B cell (primary cell): Measurements from ENCODE around the gene ABLIM3. TPM values are rescaled to one million over a fixed set of nuclear protein-coding genes. Genes with fewer than 3 reads are reported as not detected.

Source experiments
- ATAC-seq: fragments of 200-7000 bp; cut with Tn5 transposase; one replicate; pipeline ENCODE4 v1.10.0; 2021; ENCODE audit warnings: low read depth, mild to moderate bottlenecking, moderate number of reproducible peaks, moderate library complexity
- CTCF ChIA-PET: fragments of 350-600 bp; sonication (Branson Sonifier 250); formaldehyde crosslinking; loops from one replicate; lab custom pipeline; 2021; ENCODE audit warnings: antibody characterized with exemption, inconsistent platforms; lab: Charles Lee
- POLR2A ChIA-PET: fragments of 350-600 bp; sonication (Branson Sonifier 250); formaldehyde crosslinking; loops from one replicate; lab custom pipeline; 2021; ENCODE audit warnings: antibody characterized with exemption; lab: Charles Lee
- DNase-seq: peaks from one replicate; pipeline ENCODE4 v3.0.0; 2013
- H2AFZ ChIP-seq: 2 replicates; pipeline ENCODE4 v1.6.1; 2012; ENCODE audit warnings: mild to moderate bottlenecking, low read depth, low read length; ENCODE audit not compliant: insufficient read depth, poor library complexity, severe bottlenecking
- H3K27ac ChIP-seq, 2 donors: 1 replicate in 1 of 2; 2 replicates in 1 of 2; pipeline ENCODE4 v1.5.1; 2012 to 2013; ENCODE audit warnings: low read length in 2 of 2, mild to moderate bottlenecking in 2 of 2, moderate library complexity in 1 of 2
- H3K27me3 ChIP-seq, 4 experiments: fragments of 200-600 bp in 1 of 4; sonication (generic) in 1 of 4; replicated peaks in 1 of 4; 1 replicate in 2 of 4; 2 replicates in 2 of 4; pipeline versions ENCODE4 v1.6.1 to v1.7.0; 2013 to 2016; ENCODE audit warnings: low read length in 3 of 4, mild to moderate bottlenecking in 2 of 4, mixed read lengths in 1 of 4, moderate library complexity in 1 of 4; ENCODE audit not compliant: insufficient read depth in 4 of 4, control insufficient read depth in 3 of 4; ENCODE audit errors: control extremely low read depth in 1 of 4
- H3K36me3 ChIP-seq, 2 experiments: replicated peaks in 1 of 2; 1 replicate in 1 of 2; 2 replicates in 1 of 2; pipeline versions ENCODE4 v1.6.1 to v1.7.1; 2013; ENCODE audit warnings: low read length in 1 of 2; ENCODE audit not compliant: insufficient read depth in 2 of 2, control insufficient read depth in 1 of 2; ENCODE audit errors: control extremely low read depth in 1 of 2, extremely low read depth in 1 of 2
- H3K4me1 ChIP-seq, 2 donors: fragments of 200-600 bp in 1 of 2; sonication (generic) in 1 of 2; 1 replicate in 1 of 2; 2 replicates in 1 of 2; pipeline versions ENCODE4 v1.5.1 to v1.6.1; 2013 to 2017; ENCODE audit warnings: low read length in 2 of 2; ENCODE audit not compliant: control insufficient read depth in 2 of 2, insufficient read depth in 2 of 2
- H3K4me2 ChIP-seq: replicated peaks from 2 replicates; pipeline ENCODE3; 2012; ENCODE audit warnings: mild to moderate bottlenecking, low read depth, low read length; ENCODE audit not compliant: poor library complexity, severe bottlenecking
- H3K4me3 ChIP-seq, 5 experiments: fragments of 200-600 bp in 1 of 5; sonication (generic) in 1 of 5; 1 replicate in 3 of 5; 2 replicates in 2 of 5; pipeline versions ENCODE4 v1.5.1 to v1.7.0; 2011 to 2016; ENCODE audit warnings: low read length in 4 of 5, mild to moderate bottlenecking in 4 of 5, low read depth in 2 of 5, control low read depth in 1 of 5, moderate library complexity in 1 of 5; ENCODE audit not compliant: insufficient read depth in 1 of 5; ENCODE audit errors: control extremely low read depth in 1 of 5, extremely low read depth in 1 of 5
- H3K79me2 ChIP-seq: fragments of 200-600 bp; sonication (generic); one replicate; pipeline ENCODE4 v1.6.0; 2016; ENCODE audit warnings: low read length; ENCODE audit not compliant: control insufficient read depth, insufficient read depth
- H3K9ac ChIP-seq: fragments of 200-600 bp; sonication (generic); 2 replicates; pipeline ENCODE4 v1.6.1; 2017; ENCODE audit warnings: mild to moderate bottlenecking, low read length, moderate library complexity
- H3K9me3 ChIP-seq, 3 donors: one replicate each; pipeline versions ENCODE4 v1.6.1 to v1.7.1; 2013; ENCODE audit warnings: low read length in 2 of 3; ENCODE audit not compliant: control insufficient read depth in 2 of 3, insufficient read depth in 1 of 3; ENCODE audit errors: control extremely low read depth in 1 of 3
- H4K20me1 ChIP-seq: 2 replicates; pipeline ENCODE4 v1.6.0; 2012; ENCODE audit warnings: mild to moderate bottlenecking, low read length; ENCODE audit not compliant: insufficient read depth, control insufficient read depth, poor library complexity, severe bottlenecking
- H3K27ac Mint-ChIP-seq: one replicate; pipeline ENCODE4 v1.8.0; 2021; ENCODE audit warnings: mixed read lengths
- H3K27me3 Mint-ChIP-seq: one replicate; pipeline ENCODE4 v1.8.0; 2021; ENCODE audit warnings: mixed read lengths
- H3K4me1 Mint-ChIP-seq: one replicate; pipeline ENCODE4 v1.8.0; 2021; ENCODE audit warnings: mixed read lengths
- H3K4me3 Mint-ChIP-seq: one replicate; pipeline ENCODE4 v1.8.0; 2021; ENCODE audit warnings: mixed read lengths
- H3K9me3 Mint-ChIP-seq: one replicate; pipeline ENCODE4 v1.8.0; 2022; ENCODE audit warnings: mixed read lengths; ENCODE audit not compliant: insufficient read depth
- CTCF ChIP-seq: fragments of 200-600 bp; IDR thresholded peaks from one replicate; pipeline ENCODE4 v1.8.0; 2022; ENCODE audit warnings: antibody characterized with exemption, mild to moderate bottlenecking
- EZH2 ChIP-seq: IDR thresholded peaks from 2 replicates; pipeline ENCODE4 v1.6.1; 2012; ENCODE audit warnings: borderline replicate concordance, low read depth, mild to moderate bottlenecking, moderate library complexity, low read length; ENCODE audit not compliant: insufficient read depth, poor library complexity, severe bottlenecking
- WGBS: methylation state at CpG from one replicate; pipeline ENCODE4 v1.1.5; 2013; ENCODE audit warnings: missing lambda C conversion rate; ENCODE audit not compliant: insufficient coverage; 5-methylcytosine and 5-hydroxymethylcytosine counted together
- intact Hi-C: fragments of 100-400 bp; cut with micrococcal nuclease; formaldehyde crosslinking; loops from one replicate; pipeline ENCODE4 v1.10.0; 2022
- polyA plus RNA-seq: library from polyadenylated mRNA; depleted of rRNA; stranded (reverse); fragments of >200 nt; gene quantifications from 2 replicates; pipeline ENCODE4 v1.2.3, GENCODE V29; 2012
- total RNA-seq, 2 donors: library from RNA; stranded (reverse); fragments of 120-200 nt in 1 of 2; gene quantifications; 1 replicate in 1 of 2; 2 replicates in 1 of 2; pipeline versions ENCODE4 v1.2.3 to v1.2.4, GENCODE V29; 2013 to 2022

ABLIM3 gene
- total and polyA plus RNA-seq, 2 donors (not counting 1 experiment from before 2014, with no cell fraction given) = not detected

GRCh38 chr5:149128023-149128875 lies 13.0 kb upstream of the ABLIM3 start:
- H4K20me1 ChIP-seq = no peaks in the 10 kb centered on the region
- H3K4me3 ChIP-seq = no peak overlapping the region
- H3K27me3 Mint-ChIP-seq = peaks cover 17% of the 10 kb centered on the region
- peaks cover 0 to 3% (median 0%) of the 10 kb centered on the region in 4 experiments for H3K27me3 ChIP-seq
- ChIA-PET POLR2A (no interaction called here), CTCF (no interaction called here)
- no peak overlapping the region for H3K4me2 ChIP-seq
- no peak overlapping the region for H3K27ac Mint-ChIP-seq
- no peaks in the 10 kb centered on the region for H3K79me2 ChIP-seq
- no peaks in the 10 kb centered on the region for H3K4me1 ChIP-seq
- no peak overlapping the region for H3K9ac ChIP-seq
- intact Hi-C loops = no loop called here
- WGBS = 92% methylated on average over 4 of the region's 13 CpGs
- no peak overlapping the region for H3K4me3 Mint-ChIP-seq
- no peaks in the 10 kb centered on the region for H3K4me1 Mint-ChIP-seq
- peak; percentile 52 for TF ChIP-seq CTCF
- TF ChIP-seq EZH2 = no peak
- H2AFZ ChIP-seq = no peak overlapping the region
- no peak for ATAC-seq
- H3K36me3 ChIP-seq = no peaks in the 10 kb centered on the region
- H3K27ac ChIP-seq = no peak overlapping the region
- H3K9me3 ChIP-seq = no peaks in the 10 kb centered on the region
- DNase-seq = no peak
- H3K9me3 Mint-ChIP-seq = no peaks in the 10 kb centered on the region

- POLR2A ChIA-PET = no interaction called here
- H3K9me3 ChIP-seq = no peaks in the 10 kb centered on the region
- no peak overlapping the region for H3K9ac ChIP-seq
- no peak overlapping the region for H3K4me3 ChIP-seq
- ATAC-seq (no peak), DNase-seq (no peak)
- H2AFZ ChIP-seq = no peak overlapping the region
- no peaks in the 10 kb centered on the region for H4K20me1 ChIP-seq
- no CpG with 5 or more reads among the region's 1 CpG for WGBS
- no peak overlapping the region for H3K27ac ChIP-seq
- H3K9me3 Mint-ChIP-seq = no peaks in the 10 kb centered on the region
- intact Hi-C loops = no loop called here
- no peak overlapping the region for H3K27ac Mint-ChIP-seq
- H3K36me3 ChIP-seq = no peaks in the 10 kb centered on the region
- H3K4me2 ChIP-seq = no peak overlapping the region
- CTCF ChIA-PET = no interaction called here
- no peaks in the 10 kb centered on the region for H3K79me2 ChIP-seq
- H3K4me3 Mint-ChIP-seq = no peak overlapping the region
- H3K27me3 ChIP-seq = peaks cover 0 to 6% (median 0%) of the 10 kb centered on the region in 4 experiments
- no peaks in the 10 kb centered on the region for H3K4me1 ChIP-seq
- H3K27me3 Mint-ChIP-seq = peaks cover 21% of the 10 kb centered on the region
- no peak for TF ChIP-seq CTCF
- no peaks in the 10 kb centered on the region for H3K4me1 Mint-ChIP-seq
These were observed 12.1 kb upstream of the ABLIM3 start for GRCh38 chr5:149129181-149129580.
